ENCODE results near the gene SLC26A4. TPM values are rescaled to one million over a fixed set of nuclear protein-coding genes. Genes with fewer than 3 reads are reported as not detected.

The SLC26A4 gene
- total and polyA plus RNA-seq, 9 of the 15 experiments (the other 6 are each of a cell fraction or from before 2014, with no cell fraction given), result 0.09 to 1.2 (median 0.33) TPM

DNA sequence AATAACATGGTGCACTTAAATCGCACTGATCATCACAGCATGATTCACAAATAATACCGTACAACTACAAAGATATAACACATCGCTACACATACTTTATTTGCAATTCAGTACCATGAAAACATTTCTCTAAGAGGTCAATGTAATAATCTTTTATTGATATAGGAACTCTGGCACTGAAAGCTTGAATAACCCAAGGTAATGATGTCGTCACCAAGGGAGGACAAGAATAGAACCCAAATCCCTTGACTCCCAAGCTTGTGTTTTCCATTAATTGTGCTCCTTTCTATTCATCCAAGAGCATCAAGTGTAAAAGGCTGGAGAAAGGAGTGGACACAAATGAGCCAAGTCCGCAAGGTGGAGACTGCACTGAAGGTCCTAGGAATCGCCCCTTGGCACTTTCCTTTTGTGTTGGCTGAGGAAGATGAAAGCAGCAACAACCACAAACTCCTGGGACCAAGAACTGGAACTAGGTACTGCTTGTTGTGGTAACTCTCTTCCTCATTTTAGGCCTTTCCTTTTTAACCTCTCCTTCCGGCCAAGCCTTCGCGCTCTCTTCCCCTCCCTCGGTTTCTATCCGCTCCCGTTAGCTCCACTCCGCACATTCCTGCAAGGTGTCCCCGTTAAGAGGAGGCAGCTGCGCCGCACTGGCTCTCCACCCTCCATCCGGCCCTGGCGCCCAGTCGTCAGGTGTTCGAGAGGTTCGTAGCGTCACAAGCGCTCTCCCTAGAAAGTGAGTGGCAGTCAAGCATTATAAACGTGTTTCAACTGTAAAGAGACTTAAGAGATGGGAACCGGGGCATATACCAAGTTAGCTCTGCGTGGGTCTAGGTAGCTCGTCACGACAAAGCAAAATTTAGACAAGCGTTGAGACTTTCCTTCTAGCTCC is 82.3 kb downstream of the SLC26A4 start (continued):
- TF ChIP-seq REST (IDR thresholded peaks at IDR 0.05; ENCODE audit: borderline replicate concordance), result no peak
- no peak for TF ChIP-seq REST (CRISPR knock-in tag; IDR thresholded peaks at IDR 0.05; ENCODE audit: low read depth)
- TF ChIP-seq SLC30A9 (CRISPR knock-in tag; IDR thresholded peaks at IDR 0.05), result no peak
- no peak for TF ChIP-seq E2F5 (CRISPR knock-in tag; IDR thresholded peaks at IDR 0.05)
- no peak for TF ChIP-seq FOXA1 (IDR thresholded peaks at IDR 0.05; ENCODE audit: borderline replicate concordance)
- TF ChIP-seq ZEB2 (IDR thresholded peaks at IDR 0.05), result peak; percentile 69
- no peak for TF ChIP-seq RBM34 (IDR thresholded peaks at IDR 0.05; ENCODE audit: borderline replicate concordance, insufficient read depth, low read length)
- TF ChIP-seq NR2C2 (CRISPR knock-in tag; IDR thresholded peaks at IDR 0.05), result no peak
- no peak for TF ChIP-seq NR2C2 (tag; IDR thresholded peaks at IDR 0.05)
- TF ChIP-seq ZNF79 (CRISPR knock-in tag; IDR thresholded peaks at IDR 0.05; ENCODE audit: low read depth), result 0 out of 2 replicates have a peak, but pooled peaks have one; percentile 3
- TF ChIP-seq ZNF217 (CRISPR knock-in tag; IDR thresholded peaks at IDR 0.05), result no peak
- no peak for TF ChIP-seq ID3 (CRISPR knock-in tag; IDR thresholded peaks at IDR 0.05)
- TF ChIP-seq ID3 (tag; IDR thresholded peaks at IDR 0.05), result peak; percentile 55; the same call in 1 of the 2 replicates
- TF ChIP-seq SIRT6 (IDR thresholded peaks at IDR 0.05; ENCODE audit: low read depth, low read length), result peak; percentile 16
- no peak for TF ChIP-seq JUND (IDR thresholded peaks at IDR 0.05; ENCODE audit: borderline replicate concordance, low read depth, low read length)
- peak; percentile 25; the same call in 1 of the 3 replicates for TF ChIP-seq JUND (tag; IDR thresholded peaks at IDR 0.05; ENCODE audit: borderline replicate concordance, low read depth, low read length)
- TF ChIP-seq NFIC (IDR thresholded peaks at IDR 0.05), result peak; percentile 8; the same call in 1 of the 2 replicates
- no peak for TF ChIP-seq PHTF2 (CRISPR knock-in tag; IDR thresholded peaks at IDR 0.05)
- 0 out of 2 replicates have a peak, but pooled peaks have one; percentile 16 for TF ChIP-seq HES1 (IDR thresholded peaks at IDR 0.05; ENCODE audit: low read depth)
